GM19395 (cell line): ENCODE results near the gene BCS1L.
A peak's percentile ranks its signal among the peaks of the same experiment; 100 is the strongest.

ENCODE experiments used
- ATAC-seq: cut with Tn5 transposase; IDR thresholded peaks from one replicate; pipeline ENCODE4 v1.9.1; 2021; ENCODE audit warnings: mild to moderate bottlenecking, moderate library complexity; ENCODE audit not compliant: unreplicated experiment

BCS1L gene

GRCh38 chr2:218659258-218659987, at the start of gene BCS1L, which contains the start of gene ZNF142:
Gene BCS1L (plus strand): TSS chr2:218659683. CDS start chr2:218660988, 1,305 bp downstream.
Gene ZNF142 (minus strand): TSS chr2:218659623. CDS start chr2:218656429, 3,194 bp downstream.
- ATAC-seq, result peak; percentile 95

GRCh38 chr2:218615868-218616315, 43.6 kb upstream of the BCS1L start:
- no peak for ATAC-seq

- ATAC-seq, result no peak
Measured at GRCh38 chr2:218618102-218618860, 41.2 kb upstream of the BCS1L start.

- ATAC-seq, result no peak
Measured at GRCh38 chr2:218621007-218621406, 38.5 kb upstream of the BCS1L start.

DNA sequence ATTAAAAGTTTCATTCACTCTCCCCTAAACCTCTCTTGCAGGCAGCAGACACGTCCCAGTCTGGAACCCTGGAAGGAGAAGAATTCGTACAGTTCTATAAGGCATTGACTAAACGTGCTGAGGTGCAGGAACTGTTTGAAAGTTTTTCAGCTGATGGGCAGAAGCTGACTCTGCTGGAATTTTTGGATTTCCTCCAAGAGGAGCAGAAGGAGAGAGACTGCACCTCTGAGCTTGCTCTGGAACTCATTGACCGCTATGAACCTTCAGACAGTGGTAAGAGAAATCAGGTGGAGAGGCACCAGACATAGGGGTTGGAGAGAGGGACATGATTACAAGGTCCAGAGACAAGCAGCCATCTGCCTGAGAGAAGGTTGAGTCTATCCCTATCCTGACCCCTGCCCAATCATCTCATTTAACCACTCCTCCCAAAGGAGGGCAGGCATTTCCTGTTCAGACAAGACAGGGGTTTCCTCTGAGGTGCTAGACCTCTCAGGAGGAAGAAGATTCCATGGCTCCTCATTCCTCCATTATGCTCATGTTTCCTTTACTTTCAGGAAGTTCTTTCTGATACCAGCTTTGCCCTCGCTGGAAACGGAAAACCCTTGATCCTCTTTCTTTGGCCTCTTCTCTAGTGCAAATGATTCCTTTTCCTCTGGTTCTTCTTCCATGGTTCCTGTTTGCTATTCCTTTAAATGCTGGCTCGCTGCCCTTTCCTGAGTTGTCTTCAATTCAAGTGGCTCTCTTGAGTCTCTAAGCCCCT, 36.7 kb upstream of the BCS1L start:
- ATAC-seq, result no peak

- no peak for ATAC-seq
Measured at GRCh38 chr2:218623366-218623705, 36.1 kb upstream of the BCS1L start.

- no peak for ATAC-seq
Measured at GRCh38 chr2:218626369-218626768, 33.1 kb upstream of the BCS1L start.

DNA sequence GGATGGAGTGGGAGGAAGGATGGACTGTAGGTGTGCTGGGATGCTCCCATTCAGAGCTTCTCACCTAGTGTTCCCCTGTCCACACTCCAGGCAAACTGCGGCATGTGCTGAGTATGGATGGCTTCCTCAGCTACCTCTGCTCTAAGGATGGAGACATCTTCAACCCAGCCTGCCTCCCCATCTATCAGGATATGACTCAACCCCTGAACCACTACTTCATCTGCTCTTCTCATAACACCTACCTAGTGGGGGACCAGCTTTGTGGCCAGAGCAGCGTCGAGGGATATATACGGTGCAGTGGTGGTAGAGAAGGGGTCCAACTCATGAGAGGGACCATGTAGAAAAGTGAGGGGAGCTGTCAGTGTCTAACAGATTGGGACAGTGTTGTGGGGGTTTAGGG, 31.5 kb upstream of the BCS1L start:
- ATAC-seq, result no peak

GRCh38 chr2:218631837-218632236, 27.6 kb upstream of the BCS1L start:
- no peak for ATAC-seq

DNA sequence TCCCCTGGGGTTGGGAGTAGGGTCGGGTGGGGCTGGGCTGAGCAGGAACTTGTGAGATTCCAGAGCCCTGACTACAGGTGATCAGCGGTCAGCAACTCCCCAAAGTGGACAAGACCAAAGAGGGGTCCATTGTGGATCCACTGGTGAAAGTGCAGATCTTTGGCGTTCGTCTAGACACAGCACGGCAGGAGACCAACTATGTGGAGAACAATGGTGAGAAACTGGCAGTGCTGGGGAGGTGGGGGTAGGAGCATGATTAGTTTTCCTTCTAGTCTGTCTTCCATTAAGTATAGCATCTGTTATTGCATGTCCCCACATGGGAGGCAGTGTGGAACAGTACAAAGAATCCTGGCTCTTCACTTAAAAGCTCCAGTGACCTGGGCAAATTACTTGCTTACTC, 23.8 kb upstream of the BCS1L start:
- ATAC-seq, result no peak

- no peak for ATAC-seq
Measured at GRCh38 chr2:218638372-218638771, 21.1 kb upstream of the BCS1L start.

DNA sequence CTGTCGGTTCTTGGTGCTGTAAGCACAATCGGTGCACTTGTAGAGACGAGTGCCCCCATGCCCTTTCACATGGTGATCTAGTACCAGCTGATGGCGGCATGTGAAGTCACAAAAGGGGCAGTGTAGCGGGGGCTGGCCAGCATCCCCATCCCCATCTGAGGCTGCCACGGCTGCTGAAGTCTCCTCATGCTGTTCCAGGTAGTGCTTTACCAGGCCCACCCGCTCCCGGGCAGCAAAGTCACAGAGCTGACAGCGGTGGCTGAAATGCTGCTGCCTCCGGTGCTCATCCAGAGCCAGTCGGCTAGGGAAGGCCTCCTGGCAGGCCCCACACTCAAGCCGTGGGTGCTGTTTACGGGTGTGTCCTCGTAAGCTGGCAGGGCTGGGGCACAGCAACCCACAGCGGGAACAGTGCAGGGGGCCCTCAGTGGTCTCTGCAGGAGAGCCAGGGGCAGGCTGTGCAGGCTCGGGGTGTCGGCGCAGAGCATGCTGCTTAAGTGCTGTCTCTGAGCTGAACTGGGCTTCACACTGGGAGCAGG, 17.3 kb upstream of the BCS1L start:
- no peak for ATAC-seq

DNA sequence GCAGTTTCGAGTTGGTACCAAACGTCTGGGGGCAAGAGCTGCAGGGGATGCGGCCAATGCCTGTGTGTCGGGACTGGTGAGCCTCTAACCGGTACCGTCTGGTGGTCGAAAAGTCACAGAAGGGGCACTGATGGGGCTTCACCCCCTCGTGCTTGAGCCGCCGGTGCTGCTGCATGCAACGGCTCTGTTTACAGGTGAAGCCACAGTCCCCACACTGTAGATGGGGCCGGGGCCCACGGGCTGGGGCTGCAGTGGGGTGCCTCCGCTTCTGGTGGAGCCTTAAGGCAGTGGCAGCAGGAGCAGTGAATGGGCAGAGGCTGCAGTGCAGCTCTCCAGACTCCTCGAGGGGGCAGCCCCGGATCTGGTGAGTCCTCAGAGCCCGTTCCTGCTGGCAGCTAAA, 16.7 kb upstream of the BCS1L start:
- ATAC-seq, result no peak

DNA sequence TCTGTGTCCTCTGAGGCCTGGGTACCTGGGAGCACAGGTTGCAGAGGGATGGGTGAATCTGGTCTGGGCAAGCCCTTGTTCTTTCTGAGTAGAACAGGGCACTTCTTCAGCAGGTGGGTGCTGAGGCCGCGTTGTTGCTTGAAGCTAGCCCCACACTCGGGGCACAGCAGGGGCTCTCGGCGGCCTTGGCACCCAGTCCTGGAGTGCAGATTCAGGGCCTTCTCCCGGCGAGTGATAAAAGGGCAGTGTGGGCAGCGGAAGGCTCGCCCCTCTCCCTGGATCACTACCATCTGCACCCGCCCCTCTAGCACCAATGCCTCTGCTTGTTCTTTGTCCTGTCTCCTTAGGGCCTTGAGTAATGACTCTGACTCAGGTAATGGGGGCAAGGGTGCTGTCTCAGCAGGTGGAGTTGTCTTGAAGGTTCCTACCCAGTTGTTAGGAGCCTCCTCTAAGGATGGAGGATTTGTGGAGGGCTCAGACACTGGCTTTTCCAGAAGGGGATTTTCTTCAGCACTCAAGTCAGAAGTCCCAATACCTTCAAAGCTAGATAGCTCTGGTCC, 15.7 kb upstream of the BCS1L start:
- no peak for ATAC-seq

DNA sequence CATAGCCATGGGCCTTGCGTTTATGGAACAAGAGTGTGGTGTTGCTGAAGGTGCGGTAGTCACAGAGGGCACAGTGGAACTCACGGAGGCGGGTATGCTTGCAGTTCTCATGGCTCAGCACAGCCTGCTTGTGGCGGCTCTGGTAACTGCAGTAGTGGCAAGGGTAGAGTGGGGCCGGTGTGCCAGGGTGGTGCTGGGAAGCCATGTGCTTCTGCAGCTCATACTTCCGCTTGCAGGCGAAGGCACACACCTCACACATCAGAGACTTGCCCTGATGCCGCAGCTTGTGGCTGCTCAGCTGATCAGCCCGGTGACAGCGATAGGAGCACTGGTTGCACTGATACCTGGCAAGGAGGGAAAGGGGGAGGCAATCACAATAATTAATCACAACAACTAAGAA, 14.8 kb upstream of the BCS1L start:
- ATAC-seq, result no peak

DNA sequence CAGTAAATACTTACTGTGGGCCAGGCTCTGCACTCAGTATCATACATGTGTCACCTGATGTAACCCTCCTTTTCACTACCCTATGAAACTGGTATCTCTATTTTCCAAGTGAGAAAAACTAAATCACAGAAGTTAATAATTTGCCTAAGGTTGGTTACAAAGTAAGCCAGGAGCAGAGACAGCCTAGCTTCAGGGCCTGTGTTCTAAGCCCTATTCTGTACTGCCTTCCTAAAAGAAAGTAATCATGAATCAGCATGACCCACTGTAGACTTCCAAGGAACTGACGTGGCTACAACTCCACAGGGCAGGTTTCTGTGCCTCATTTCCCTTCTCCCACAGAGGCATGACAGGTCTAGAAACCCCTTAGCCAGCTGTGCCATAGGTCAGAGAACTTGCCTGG, 14.4 kb upstream of the BCS1L start:
- ATAC-seq, result no peak

- ATAC-seq, result no peak
Measured at GRCh38 chr2:218648088-218648786, 11.2 kb upstream of the BCS1L start.

- ATAC-seq, result no peak
Measured at GRCh38 chr2:218648787-218649100, 10.7 kb upstream of the BCS1L start.

DNA sequence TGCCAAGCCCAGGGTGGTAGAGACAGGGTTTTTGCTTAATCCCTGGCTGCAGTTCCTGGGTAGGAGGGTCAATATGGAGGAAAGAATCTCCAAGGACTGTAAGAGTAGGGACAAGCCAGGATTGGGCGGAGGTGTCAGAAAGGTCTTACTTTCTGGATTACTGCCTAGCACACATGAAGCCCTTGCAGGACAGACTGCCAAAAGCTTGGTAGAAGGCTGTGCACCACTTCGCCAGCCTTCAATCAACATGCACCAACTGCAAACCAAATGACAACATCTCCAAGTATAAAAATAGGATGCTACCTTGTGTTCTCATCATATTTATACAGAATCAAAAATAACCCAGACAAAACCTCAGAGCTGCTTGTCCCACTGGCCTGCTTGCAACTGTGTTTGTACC, 3.7 kb upstream of the BCS1L start:
- no peak for ATAC-seq

GRCh38 chr2:218658671-218659257, 719 bp upstream of the BCS1L start:
- ATAC-seq, result peak; percentile 47
